SK-N-SH treated with all-trans-retinoic acid at 6 μM for 48 hours (cell line): ENCODE results near the gene TARBP1.
A peak's percentile ranks its signal among the peaks of the same experiment; 100 is the strongest.

ENCODE experiments used
- ATAC-seq: fragments of 200-7000 bp; cut with Tn5 transposase; 3 replicates; pipeline ENCODE4 v1.9.1; 2020; ENCODE audit warnings: mild to moderate bottlenecking, moderate library complexity
- ARNTL ChIP-seq: fragments of 450-650 bp; formaldehyde crosslinking; IDR thresholded peaks from 2 replicates; pipeline ENCODE4 v1.5.0; 2020; ENCODE audit warnings: low read depth, mild to moderate bottlenecking, moderate library complexity, borderline replicate concordance
- BACH2 ChIP-seq: fragments of 250-450 bp; sonication (Bioruptor Pico); IDR thresholded peaks from 2 replicates; pipeline ENCODE4 v1.9.0; 2021; ENCODE audit warnings: mild to moderate bottlenecking, borderline replicate concordance
- CSDC2 ChIP-seq: fragments of 250-450 bp; sonication (Bioruptor Pico); IDR thresholded peaks from 2 replicates; pipeline ENCODE4 v1.5.0; 2020; ENCODE audit warnings: mild to moderate bottlenecking, moderate library complexity
- ESRRG ChIP-seq: fragments of 250-450 bp; sonication (Bioruptor Pico); IDR thresholded peaks from 2 replicates; pipeline ENCODE4 v1.6.1; 2021; ENCODE audit warnings: mild to moderate bottlenecking
- GLIS3 ChIP-seq: fragments of 250-450 bp; sonication (Bioruptor Pico); IDR thresholded peaks from 2 replicates; pipeline ENCODE4 v1.5.0; 2020; ENCODE audit warnings: mild to moderate bottlenecking, moderate library complexity
- ISL1 ChIP-seq: fragments of 250-450 bp; sonication (Bioruptor Pico); IDR thresholded peaks from 2 replicates; pipeline ENCODE4 v2.1.2; 2022; ENCODE audit warnings: mild to moderate bottlenecking, moderate library complexity
- OSR1 ChIP-seq: fragments of 250-450 bp; sonication (Bioruptor Pico); IDR thresholded peaks from 2 replicates; pipeline ENCODE4 v1.8.0; 2022; ENCODE audit warnings: moderate library complexity, mild to moderate bottlenecking, inconsistent platforms
- PPARA ChIP-seq: fragments of 250-450 bp; sonication (Bioruptor Pico); IDR thresholded peaks from 2 replicates; pipeline ENCODE4 v1.5.0; 2020; ENCODE audit warnings: mild to moderate bottlenecking, borderline replicate concordance
- RARB ChIP-seq: fragments of 250-450 bp; sonication (Bioruptor Pico); IDR thresholded peaks from 2 replicates; pipeline ENCODE4 v1.8.0; 2021; ENCODE audit warnings: mild to moderate bottlenecking, moderate library complexity
- TCF4 ChIP-seq: fragments of 250-450 bp; sonication (Bioruptor Pico); IDR thresholded peaks from 2 replicates; pipeline ENCODE4 v1.8.0; 2021; ENCODE audit warnings: mild to moderate bottlenecking, moderate library complexity, borderline replicate concordance
- TOX ChIP-seq: fragments of 250-450 bp; sonication (Bioruptor Pico); IDR thresholded peaks from 2 replicates; pipeline ENCODE4 v1.8.0; 2021; ENCODE audit warnings: mild to moderate bottlenecking, moderate library complexity, borderline replicate concordance
- ZC3H10 ChIP-seq: fragments of 250-450 bp; sonication (Bioruptor Pico); IDR thresholded peaks from 2 replicates; pipeline ENCODE4 v1.5.1; 2021; ENCODE audit warnings: mild to moderate bottlenecking, moderate library complexity
- ZFP30 ChIP-seq: fragments of 450-650 bp; formaldehyde crosslinking; IDR thresholded peaks from 2 replicates; pipeline ENCODE4 v1.5.0; 2022; ENCODE audit warnings: mild to moderate bottlenecking, moderate library complexity
- ZNF565 ChIP-seq: fragments of 450-650 bp; formaldehyde crosslinking; conservative IDR thresholded peaks from 2 replicates; pipeline ENCODE4 v1.5.0; 2020; ENCODE audit warnings: low read depth, mild to moderate bottlenecking, moderate library complexity
- ZNF8 ChIP-seq: fragments of 450-650 bp; formaldehyde crosslinking; IDR thresholded peaks from 2 replicates; pipeline ENCODE4 v1.5.0; 2020; ENCODE audit warnings: mild to moderate bottlenecking, moderate library complexity
- TF ChIP-seq, protein P1 (sequence below): fragments of 250-450 bp; sonication (Bioruptor Pico); IDR thresholded peaks from 2 replicates; pipeline ENCODE4 v1.5.1; 2021; ENCODE audit warnings: mild to moderate bottlenecking, moderate library complexity
- TF ChIP-seq, protein P2 (sequence below): fragments of 250-450 bp; sonication (Bioruptor Pico); IDR thresholded peaks from 2 replicates; pipeline ENCODE4 v1.5.0; 2020; ENCODE audit warnings: mild to moderate bottlenecking, moderate library complexity
- TF ChIP-seq, protein P3 (sequence below): fragments of 250-450 bp; sonication (Bioruptor Pico); IDR thresholded peaks from 2 replicates; pipeline ENCODE4 v1.8.0; 2020; ENCODE audit warnings: mild to moderate bottlenecking, moderate library complexity, borderline replicate concordance
- TF ChIP-seq, protein P4 (sequence below): fragments of 250-450 bp; sonication (Bioruptor Pico); IDR thresholded peaks from 2 replicates; pipeline ENCODE4 v1.8.0; 2021; ENCODE audit warnings: low read depth, mild to moderate bottlenecking, moderate library complexity, borderline replicate concordance

The TARBP1 gene

DNA sequence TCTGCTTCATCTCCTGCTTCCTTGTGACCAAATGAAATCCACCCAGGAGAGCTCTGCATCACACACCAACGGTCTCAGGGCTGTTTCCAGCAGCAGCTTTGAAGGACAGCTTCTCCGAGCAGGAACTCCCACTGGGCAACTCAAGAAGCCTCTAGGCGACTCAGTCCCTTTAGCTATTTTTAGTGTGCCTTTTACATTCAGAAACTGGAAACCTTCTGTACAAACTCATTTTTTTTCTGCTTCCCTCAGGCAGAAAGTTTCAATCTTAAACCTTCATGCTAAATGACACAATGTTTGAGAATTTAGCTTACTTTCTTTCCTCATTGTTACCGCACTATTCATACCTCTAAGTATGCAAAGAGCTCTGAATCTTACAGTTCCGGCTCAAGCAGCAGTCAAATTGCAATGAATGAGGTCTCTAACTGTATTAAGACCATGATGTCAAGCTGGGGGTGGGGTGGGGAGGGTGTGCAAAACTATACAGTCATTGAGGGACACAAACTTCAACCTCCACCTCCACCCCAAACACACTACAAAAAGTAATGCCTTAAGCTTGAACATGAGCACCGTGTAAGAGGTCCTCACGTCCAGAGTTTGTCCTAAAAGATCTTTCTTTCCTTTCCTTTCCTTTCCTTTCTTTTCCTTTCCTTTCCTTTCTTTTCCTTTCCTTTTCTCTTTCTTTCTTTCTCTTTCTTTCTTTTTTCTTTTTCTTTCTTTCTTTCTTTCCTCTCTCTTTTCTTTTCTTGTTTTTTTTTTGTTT lies 16.4 kb upstream of the TARBP1 start:
- TF ChIP-seq ISL1 (CRISPR knock-in tag), result no peak
- 0 out of 2 replicates have a peak, but pooled peaks have one; percentile 7 for TF ChIP-seq TOX (CRISPR knock-in tag)
- ATAC-seq, result peak; percentile 79

DNA sequence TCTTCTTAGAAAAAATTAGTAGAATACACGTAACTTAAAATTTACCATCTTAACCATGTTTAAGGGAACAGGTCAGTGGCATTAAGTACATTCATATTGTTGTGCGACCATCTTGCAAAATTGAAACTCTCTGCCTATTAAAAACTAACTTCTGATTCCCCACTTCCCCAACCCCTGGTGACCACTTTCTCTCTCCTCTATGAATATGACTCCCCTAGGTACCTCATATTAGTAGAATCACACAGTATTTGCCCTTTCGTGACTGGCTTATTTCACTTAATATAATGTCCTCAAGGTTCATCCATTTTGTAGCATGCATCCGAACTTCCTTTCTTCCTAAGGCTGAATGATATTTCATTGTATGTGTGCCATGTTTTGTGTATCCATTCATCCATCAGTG lies 15.1 kb upstream of the TARBP1 start:
- no peak for ATAC-seq
- TF ChIP-seq, protein P1, sequence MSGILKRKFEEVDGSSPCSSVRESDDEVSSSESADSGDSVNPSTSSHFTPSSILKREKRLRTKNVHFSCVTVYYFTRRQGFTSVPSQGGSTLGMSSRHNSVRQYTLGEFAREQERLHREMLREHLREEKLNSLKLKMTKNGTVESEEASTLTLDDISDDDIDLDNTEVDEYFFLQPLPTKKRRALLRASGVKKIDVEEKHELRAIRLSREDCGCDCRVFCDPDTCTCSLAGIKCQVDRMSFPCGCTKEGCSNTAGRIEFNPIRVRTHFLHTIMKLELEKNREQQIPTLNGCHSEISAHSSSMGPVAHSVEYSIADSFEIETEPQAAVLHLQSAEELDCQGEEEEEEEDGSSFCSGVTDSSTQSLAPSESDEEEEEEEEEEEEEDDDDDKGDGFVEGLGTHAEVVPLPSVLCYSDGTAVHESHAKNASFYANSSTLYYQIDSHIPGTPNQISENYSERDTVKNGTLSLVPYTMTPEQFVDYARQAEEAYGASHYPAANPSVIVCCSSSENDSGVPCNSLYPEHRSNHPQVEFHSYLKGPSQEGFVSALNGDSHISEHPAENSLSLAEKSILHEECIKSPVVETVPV (CRISPR knock-in tag), result no peak
- TF ChIP-seq CSDC2 (CRISPR knock-in tag) (no peak), ISL1 (CRISPR knock-in tag) (no peak), ZNF8 (no peak), ZC3H10 (no peak), ESRRG (CRISPR knock-in tag) (no peak)
- TF ChIP-seq, all 23 proteins: peak for 0

DNA sequence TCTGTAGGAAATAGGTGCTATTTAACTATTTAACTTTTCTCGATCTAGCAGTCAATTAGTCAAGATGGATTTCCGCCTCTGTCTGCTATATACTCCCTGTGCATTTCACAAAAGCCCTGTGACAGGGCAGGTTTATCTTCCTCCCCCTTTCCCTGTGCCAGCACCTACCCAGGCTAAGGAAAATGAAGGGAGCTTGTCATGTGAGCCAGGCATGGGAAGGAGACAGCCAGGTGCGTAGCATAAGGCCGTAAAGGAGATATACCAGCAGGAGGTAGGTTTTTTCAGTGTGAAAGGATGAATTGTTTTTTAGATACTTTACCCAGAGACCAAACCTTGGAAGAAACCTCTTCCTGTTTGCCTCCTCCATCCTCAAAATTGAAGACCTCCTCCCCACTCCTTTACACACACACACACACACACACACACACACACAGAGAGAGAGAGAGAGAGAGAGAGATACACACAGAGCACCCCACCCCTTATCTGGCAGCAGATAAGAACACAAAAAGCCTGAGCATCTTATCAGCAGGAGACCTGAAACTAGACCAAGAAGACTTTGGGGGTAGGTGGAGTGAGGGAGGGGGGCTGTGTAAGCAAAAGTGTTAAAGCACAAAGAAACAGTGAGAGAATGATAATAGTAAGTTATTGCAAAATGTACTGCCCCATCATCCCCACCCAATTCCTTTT lies 12.0 kb upstream of the TARBP1 start:
- no peak for ATAC-seq
- TF ChIP-seq TOX (CRISPR knock-in tag) (no peak), ZNF565 (CRISPR knock-in tag) (no peak), ISL1 (CRISPR knock-in tag) (no peak), RARB (no peak), ARNTL (CRISPR knock-in tag) (no peak), TCF4 (no peak), ZNF8 (no peak), ZFP30 (CRISPR knock-in tag) (no peak), GLIS3 (CRISPR knock-in tag) (no peak), BACH2 (CRISPR knock-in tag) (no peak), PPARA (CRISPR knock-in tag) (no peak), OSR1 (CRISPR knock-in tag) (no peak)
- TF ChIP-seq, protein P2, sequence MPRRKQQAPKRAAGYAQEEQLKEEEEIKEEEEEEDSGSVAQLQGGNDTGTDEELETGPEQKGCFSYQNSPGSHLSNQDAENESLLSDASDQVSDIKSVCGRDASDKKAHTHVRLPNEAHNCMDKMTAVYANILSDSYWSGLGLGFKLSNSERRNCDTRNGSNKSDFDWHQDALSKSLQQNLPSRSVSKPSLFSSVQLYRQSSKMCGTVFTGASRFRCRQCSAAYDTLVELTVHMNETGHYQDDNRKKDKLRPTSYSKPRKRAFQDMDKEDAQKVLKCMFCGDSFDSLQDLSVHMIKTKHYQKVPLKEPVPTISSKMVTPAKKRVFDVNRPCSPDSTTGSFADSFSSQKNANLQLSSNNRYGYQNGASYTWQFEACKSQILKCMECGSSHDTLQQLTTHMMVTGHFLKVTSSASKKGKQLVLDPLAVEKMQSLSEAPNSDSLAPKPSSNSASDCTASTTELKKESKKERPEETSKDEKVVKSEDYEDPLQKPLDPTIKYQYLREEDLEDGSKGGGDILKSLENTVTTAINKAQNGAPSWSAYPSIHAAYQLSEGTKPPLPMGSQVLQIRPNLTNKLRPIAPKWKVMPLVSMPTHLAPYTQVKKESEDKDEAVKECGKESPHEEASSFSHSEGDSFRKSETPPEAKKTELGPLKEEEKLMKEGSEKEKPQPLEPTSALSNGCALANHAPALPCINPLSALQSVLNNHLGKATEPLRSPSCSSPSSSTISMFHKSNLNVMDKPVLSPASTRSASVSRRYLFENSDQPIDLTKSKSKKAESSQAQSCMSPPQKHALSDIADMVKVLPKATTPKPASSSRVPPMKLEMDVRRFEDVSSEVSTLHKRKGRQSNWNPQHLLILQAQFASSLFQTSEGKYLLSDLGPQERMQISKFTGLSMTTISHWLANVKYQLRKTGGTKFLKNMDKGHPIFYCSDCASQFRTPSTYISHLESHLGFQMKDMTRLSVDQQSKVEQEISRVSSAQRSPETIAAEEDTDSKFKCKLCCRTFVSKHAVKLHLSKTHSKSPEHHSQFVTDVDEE (CRISPR knock-in tag), result no peak
- TF ChIP-seq, protein P3, sequence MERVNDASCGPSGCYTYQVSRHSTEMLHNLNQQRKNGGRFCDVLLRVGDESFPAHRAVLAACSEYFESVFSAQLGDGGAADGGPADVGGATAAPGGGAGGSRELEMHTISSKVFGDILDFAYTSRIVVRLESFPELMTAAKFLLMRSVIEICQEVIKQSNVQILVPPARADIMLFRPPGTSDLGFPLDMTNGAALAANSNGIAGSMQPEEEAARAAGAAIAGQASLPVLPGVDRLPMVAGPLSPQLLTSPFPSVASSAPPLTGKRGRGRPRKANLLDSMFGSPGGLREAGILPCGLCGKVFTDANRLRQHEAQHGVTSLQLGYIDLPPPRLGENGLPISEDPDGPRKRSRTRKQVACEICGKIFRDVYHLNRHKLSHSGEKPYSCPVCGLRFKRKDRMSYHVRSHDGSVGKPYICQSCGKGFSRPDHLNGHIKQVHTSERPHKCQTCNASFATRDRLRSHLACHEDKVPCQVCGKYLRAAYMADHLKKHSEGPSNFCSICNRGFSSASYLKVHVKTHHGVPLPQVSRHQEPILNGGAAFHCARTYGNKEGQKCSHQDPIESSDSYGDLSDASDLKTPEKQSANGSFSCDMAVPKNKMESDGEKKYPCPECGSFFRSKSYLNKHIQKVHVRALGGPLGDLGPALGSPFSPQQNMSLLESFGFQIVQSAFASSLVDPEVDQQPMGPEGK, result no peak
- TF ChIP-seq, protein P4, sequence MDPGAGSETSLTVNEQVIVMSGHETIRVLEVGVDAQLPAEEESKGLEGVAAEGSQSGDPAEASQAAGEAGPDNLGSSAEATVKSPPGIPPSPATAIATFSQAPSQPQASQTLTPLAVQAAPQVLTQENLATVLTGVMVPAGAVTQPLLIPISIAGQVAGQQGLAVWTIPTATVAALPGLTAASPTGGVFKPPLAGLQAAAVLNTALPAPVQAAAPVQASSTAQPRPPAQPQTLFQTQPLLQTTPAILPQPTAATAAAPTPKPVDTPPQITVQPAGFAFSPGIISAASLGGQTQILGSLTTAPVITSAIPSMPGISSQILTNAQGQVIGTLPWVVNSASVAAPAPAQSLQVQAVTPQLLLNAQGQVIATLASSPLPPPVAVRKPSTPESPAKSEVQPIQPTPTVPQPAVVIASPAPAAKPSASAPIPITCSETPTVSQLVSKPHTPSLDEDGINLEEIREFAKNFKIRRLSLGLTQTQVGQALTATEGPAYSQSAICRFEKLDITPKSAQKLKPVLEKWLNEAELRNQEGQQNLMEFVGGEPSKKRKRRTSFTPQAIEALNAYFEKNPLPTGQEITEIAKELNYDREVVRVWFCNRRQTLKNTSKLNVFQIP (CRISPR knock-in tag), result no peak
- TF ChIP-seq, protein P1 (CRISPR knock-in tag), result no peak
